Muscle of back (tissue), 11 donors: ENCODE results near the gene DRP2. TPM values are rescaled to one million over a fixed set of nuclear protein-coding genes. Genes with fewer than 3 reads are reported as not detected.
"Not testable (repeated sequence)": the region's sequence is repeated elsewhere in the genome, so short reads cannot be mapped to it uniquely, and the experiment has no call there.

Source experiments
- DNase-seq, 3 donors: peaks; one replicate each; pipeline versions ENCODE4 v3.0.0 to v3.0.0-alpha.2; 2013
- polyA plus RNA-seq, 10 donors: library from polyadenylated mRNA; unstranded; fragments of 120-200 nt; gene quantifications; one replicate each; pipeline ENCODE4 v1.2.1, GENCODE V29; 2013; ENCODE audit not compliant: insufficient read length in 10 of 10

The DRP2 gene
- polyA plus RNA-seq, 10 donors, result 0.97 to 3.4 (median 1.7) TPM

DNA sequence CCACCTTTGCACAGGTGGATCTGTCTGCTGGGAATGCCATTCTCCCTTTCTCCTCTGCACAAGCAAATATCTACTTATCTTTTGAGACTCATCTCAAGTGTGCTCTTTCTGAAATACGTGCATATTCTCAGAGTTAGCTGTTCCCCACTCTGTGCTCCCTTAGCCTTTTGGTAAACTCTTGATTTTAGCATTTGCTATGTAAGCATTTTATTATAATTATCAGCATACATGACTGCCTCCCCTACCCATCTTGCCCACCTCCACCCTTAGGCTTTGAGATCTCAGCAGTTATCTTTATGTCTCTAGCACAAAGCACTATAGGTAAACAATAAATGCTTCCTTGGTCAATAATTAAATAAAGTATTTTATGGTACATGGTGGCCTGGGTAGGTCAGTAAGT is 11.5 kb downstream of the DRP2 start:
- no peak for DNase-seq

DNA sequence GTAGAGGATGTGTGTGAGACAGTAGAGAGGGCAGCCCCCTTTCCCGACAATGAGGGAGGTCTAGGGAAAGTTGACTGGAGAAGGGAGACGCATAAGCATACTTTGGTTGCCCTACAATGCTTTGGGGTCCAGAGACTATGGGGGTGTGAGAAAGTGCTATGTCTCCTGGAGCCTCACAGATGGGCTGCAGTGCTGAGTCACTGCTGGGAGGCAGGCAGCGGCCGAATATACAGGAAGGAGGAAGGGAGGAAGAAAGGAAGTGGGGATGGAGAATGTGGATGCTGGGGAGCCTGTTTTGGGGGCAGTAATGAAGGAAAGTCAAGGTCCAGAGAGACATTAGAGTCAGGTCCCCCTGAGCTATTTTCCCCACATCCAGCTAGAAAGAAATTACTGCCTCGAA is 12.7 kb downstream of the DRP2 start:
- no peak for DNase-seq

GRCh38 chrX:101237041-101237440 is 17.5 kb downstream of the DRP2 start:
- no peak for DNase-seq

DNA sequence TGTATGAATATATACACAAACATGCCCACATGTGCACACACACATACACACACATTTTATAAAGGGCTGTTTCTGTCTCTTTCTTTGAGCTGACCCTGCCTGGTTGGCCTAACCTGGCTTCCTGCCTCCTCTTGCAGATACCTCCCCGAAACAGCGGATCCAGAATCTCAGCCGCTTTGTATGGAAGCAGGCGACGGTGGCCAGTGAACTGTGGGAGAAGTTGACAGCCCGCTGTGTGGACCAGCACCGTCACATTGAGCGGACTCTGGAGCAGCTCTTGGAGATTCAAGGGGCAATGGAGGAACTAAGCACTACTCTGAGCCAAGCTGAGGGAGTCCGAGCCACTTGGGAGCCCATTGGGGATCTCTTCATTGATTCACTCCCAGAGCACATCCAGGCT is 21.9 kb downstream of the DRP2 start:
- DNase-seq, result no peak

DNA sequence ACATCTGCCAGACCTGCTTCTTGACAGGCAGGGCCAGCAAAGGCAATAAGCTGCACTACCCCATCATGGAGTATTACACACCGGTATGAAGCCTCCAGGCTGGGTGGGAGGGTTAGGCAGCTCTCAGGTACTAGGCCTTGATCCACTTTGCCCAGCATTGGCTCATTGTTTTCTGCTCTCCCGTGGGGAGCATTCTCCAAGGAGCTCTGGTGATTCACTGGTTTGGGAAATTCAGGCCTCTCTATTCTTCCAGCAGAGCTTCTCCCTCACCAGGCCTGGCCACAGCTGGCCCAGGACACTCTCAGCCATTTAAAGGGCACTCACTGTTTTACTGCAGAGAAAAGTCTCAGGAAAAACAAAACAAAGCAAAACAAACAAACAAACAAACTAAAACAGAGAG is 33.0 kb downstream of the DRP2 start:
- DNase-seq, result no peak

DNA sequence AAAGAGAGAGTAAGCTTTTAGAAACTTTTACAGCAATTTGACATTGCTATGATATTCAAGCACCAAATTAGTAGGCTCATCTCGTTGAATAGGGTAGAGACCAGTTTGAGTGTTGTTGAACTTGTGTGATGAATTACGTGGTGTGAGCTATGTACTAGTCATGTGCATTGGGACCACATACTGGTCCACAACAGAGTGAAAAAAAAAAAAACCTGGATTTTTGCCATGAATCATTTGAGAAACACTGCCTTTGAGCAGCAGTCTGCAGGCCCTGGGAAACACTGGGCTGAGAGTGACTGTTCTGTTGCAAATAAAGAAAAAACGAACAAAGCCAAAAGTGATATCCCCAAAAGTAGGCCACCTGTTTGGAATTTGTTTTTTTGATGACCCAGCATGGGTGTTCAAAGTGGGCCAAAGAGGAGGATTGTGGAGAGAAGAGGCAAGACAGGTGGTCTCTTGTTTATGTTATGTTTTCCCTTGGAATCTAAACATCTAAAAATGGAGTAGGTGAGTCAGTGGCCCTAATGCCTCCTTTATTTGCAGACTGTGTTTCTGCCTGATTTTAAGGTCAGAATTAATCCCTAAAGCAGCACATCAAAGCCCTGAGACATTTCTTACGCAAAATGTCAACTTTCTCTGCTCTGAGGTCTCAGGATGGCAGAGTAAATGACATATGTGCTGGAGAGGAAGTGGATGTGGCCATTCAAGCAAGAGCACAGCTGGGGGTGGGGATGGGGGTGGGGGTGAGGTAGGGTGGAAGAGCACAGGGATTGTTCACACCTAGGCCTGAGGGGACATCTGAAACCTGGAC is 38.1 kb downstream of the DRP2 start:
- no peak for DNase-seq

GRCh38 chrX:101258259-101258581 is 38.6 kb downstream of the DRP2 start:
- no peak for DNase-seq

GRCh38 chrX:101260435-101260834 is 40.8 kb downstream of the DRP2 start:
- DNase-seq, result no peak

DNA sequence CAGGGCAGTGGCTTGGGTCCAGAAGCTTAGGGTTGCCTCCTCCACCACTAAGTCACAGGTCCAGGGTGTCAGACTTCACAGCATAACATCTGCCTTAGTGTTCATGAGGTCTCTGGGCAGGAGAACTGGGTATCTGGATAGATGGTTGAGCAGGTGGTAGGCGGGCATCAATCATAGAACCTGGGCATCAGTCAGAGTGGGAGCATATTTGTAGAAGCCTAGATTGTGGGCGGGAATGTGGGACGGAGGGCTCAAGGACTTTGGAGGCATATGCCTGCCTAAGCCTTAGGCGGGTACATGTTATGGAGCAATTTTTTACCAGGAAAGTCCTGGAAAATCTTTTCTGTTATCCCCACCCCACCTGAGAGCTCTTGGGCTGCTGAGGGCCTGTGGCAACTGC is 43.0 kb downstream of the DRP2 start:
- DNase-seq, result no peak

GRCh38 chrX:101263766-101264165 is 44.2 kb downstream of the DRP2 start:
- DNase-seq, result no peak

DNA sequence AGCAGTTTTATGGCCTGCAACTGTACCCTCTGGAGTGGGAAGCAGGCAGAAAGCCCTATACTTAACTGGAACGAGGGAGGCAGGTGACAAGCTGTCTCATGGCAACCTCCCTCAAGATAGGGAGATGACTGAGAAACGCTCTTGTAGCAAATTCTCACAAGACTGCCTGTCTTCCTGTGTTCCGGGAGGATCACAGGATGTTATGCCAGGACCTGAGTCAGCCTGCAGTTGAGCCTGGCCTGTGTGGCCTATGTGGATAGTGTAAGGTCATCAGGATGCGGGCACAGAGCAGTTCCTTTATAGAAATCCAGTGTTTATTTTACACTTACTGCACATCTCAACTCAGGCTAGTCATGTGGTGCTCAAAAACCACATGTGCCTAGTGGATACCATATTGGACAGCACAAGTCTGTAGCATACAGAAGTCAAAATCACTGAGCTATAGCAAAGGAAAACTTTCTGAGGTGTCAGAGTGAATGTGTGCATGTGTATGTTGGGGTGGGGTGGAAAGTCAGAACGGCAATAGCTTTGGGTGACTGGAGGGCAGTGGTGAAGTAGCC is 46.4 kb downstream of the DRP2 start:
- no peak for DNase-seq

DNA sequence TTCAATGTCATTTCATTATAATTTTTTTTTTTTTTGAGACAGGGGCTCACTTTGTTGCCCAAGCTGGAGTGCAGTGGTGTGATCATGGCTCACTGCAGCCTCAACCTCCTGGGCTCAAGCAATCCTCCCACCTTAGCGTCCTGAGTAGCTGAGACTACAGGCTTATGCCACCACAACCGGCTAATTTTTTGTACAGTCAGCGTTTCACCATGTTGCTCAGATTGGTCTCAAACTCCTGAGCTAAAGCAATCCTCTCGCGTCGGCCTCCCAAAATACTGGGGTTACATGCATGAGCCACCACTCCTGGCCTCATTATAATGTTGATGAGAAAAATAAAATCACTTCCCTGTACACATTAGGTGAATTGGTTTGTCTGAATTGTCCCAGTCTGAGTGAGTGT is 54.6 kb downstream of the DRP2 start:
- DNase-seq, result no peak

GRCh38 chrX:101276238-101276637 is 56.7 kb downstream of the DRP2 start:
- DNase-seq, result no peak

GRCh38 chrX:101287402-101287801 is 67.8 kb downstream of the DRP2 start:
- DNase-seq, result peak; percentile 14 to 43 (median 22)

- peak in 2 of 3 donors; percentile 7 to 27 for DNase-seq
Observed at GRCh38 chrX:101290957-101291603, 71.5 kb downstream of the DRP2 start, which contains the start of gene TAF7L. Gene TAF7L (minus strand): TSS chrX:101291334. CDS start chrX:101287543, 3,791 bp downstream.

DNA sequence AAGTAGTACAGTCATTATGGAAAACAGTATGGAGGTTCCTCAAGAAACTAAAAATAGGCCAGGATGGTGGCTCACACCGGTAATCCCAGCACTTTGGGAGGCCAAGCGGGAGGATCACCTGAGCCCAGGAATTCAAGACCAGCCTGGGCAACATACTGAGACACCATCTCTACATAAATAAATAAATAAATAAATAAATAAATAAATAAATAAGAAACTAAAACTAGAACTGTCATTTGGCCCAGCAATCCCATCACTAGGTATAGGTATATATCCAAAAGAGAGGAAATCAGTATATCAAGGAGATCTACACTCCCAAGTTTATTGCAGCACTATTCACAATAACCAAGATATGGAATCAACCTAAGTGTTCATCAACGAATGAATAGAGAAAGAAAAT is 76.0 kb downstream of the DRP2 start:
- DNase-seq, result not testable (repeated sequence)

- DNase-seq, result no peak
Observed at GRCh38 chrX:101303790-101304189, 84.2 kb downstream of the DRP2 start.

Other genes with a start within 250 kb of the DRP2 start
- 1 to 10 TPM; 7.1 to 9.3 (median 8.6) TPM for gene TRMT2B, start 167.7 kb upstream of the DRP2 start, polyA plus RNA-seq
- 1 to 10 TPM; 2.2 to 4.8 (median 2.7) TPM for gene TMEM35A, start 140.9 kb upstream of the DRP2 start, polyA plus RNA-seq
- gene CENPI, start 121.6 kb upstream of the DRP2 start, polyA plus RNA-seq, result 1 to 10 TPM; 4.3 to 9.1 (median 5.3) TPM
- gene TAF7L, start 71.5 kb downstream of the DRP2 start, polyA plus RNA-seq, result under 1 TPM; 0.12 to 0.46 (median 0.18) TPM
- gene TIMM8A, start 129.0 kb downstream of the DRP2 start, polyA plus RNA-seq, result 10 to 100 TPM in 8 of 10 donors, 1 to 10 TPM in 2; 9.6 to 14.7 (median 10.8) TPM
- 1 to 10 TPM; 1.5 to 3.9 (median 2.5) TPM for gene BTK, start 166.4 kb downstream of the DRP2 start, polyA plus RNA-seq
- 1,000 to 10,000 TPM; 1,054 to 1,994 (median 1,337) TPM for gene RPL36A, start 171.2 kb downstream of the DRP2 start, polyA plus RNA-seq
- 10 to 100 TPM; 15.2 to 25.6 (median 17.5) TPM for gene GLA, start 188.1 kb downstream of the DRP2 start, polyA plus RNA-seq
- 10 to 100 TPM; 63.4 to 80.1 (median 70.1) TPM for gene HNRNPH2, start 188.4 kb downstream of the DRP2 start, polyA plus RNA-seq